ENCODE data around the gene ETDC.

- TF ChIP-seq CTCF (IDR thresholded peaks at IDR 0.05): no peak
- TF ChIP-seq EP300 (IDR thresholded peaks at IDR 0.05): no peak
- no peak for TF ChIP-seq POLR2A (IDR thresholded peaks at IDR 0.05)
Observed at GRCh38 chrX:135309430-135309923, at the start of gene ETDC.
